ENCODE data around the gene PRDM16.

GRCh38 chr1:3238703-3239278 lies 169.8 kb downstream of the PRDM16 start:
- TF ChIP-seq CTCF (IDR thresholded peaks at IDR 0.05; ENCODE audit: low read length) (no peak), EZH2 (optimal IDR thresholded peaks at IDR 0.05; ENCODE audit: low read depth, low read length) (no peak)
